ENCODE measurements around the gene GGCT. TPM values are rescaled to one million over a fixed set of nuclear protein-coding genes. Genes with fewer than 3 reads are reported as not detected.

GGCT gene
- total RNA-seq, 1 experiment from 2014 or later: 113 TPM

DNA sequence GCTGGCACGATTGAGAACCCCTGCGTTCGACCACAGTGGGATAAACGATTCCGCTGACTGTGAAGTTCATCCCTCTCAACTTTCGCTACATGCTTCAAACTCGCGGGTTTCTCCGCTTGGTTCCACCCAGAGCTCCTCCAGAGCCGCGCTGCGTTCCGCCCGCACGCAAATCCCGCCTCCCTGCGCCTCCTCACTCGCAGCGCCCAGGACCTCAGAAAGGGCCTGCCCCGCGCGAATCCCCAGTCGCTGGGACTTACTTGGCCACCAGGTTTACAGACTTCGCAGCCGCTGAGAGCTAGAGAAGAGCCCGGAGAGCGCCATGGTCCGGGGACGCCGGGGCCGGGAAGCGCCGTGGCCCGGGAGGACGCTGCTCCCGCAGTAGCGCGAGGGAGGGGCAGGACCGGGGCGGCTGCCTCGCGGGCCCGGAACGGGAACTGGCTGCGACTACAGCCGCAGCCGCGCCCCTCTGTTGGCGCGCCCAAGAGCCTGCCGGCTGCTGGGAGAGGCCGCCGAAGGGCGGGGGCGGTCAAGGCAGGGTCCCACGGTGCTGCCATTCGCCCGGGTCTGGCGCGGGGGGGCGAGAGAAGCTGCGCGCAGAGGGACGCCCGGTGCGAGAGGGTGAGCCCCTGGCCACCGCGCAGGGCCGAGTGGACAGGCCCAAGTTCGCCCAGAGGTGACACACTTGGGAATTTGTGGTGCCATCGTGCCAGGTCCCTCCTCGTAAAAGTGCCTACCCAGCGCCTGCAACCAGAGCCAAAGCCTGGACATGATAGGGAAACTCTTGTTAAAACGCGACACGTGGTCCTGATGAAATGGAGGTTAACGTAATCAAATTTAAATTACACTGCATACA is 26.1 kb downstream of the GGCT start, which contains the start of gene NOD1:
TSS of gene NOD1 (minus strand) at position 436 of the 853 bp plus-strand sequence. CDS start 21,863 bp downstream, outside the sequence.
- DNase-seq (ENCODE audit: low read depth): peak; percentile 84

GRCh38 chr7:30476459-30477145 is 28.0 kb downstream of the GGCT start:
- DNase-seq (ENCODE audit: low read depth): no peak

DNA sequence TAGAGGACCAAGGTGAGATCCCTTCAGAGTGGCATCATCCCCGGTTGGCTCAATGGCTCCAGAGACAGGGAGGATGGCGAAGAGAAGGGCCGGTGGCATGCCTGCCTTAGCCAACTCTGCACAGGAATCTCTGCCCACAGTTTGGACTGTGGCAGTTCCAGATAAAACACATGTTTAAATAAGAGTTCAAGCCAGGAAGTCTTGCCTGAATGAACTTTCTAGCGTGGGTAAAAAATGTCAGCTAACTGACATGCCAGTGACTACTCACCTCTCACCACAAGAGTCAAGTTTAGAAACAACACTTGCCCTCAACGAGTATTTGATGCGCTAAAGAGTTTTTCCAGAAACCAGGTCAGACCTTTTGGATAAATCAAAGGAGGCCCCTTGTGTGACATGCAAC is 29.0 kb downstream of the GGCT start:
- DNase-seq (ENCODE audit: low read depth): no peak

GRCh38 chr7:30474893-30475292 is 29.7 kb downstream of the GGCT start:
- no peak for DNase-seq (ENCODE audit: low read depth)

- DNase-seq (ENCODE audit: low read depth): no peak
These were observed 30.1 kb downstream of the GGCT start for GRCh38 chr7:30474485-30474884.

DNA sequence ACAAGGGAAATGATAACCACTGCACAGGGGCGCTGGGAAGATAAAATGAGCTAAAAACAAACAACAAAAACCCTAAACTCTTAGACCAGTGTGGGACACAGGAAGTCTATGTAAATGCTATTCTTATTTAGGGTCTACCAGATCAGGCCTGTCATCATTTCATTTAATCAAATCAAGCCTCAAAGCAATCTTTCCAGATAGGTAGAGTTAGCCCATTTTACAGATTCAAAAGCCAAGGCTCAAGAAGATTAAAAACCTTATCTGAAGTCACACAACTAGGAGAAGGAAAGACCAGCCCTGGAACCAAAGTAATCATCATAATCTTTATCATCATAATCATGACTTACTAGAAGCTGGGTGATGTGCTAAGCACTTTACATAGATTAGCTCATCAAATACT is 30.7 kb downstream of the GGCT start:
- DNase-seq (ENCODE audit: low read depth): no peak

DNA sequence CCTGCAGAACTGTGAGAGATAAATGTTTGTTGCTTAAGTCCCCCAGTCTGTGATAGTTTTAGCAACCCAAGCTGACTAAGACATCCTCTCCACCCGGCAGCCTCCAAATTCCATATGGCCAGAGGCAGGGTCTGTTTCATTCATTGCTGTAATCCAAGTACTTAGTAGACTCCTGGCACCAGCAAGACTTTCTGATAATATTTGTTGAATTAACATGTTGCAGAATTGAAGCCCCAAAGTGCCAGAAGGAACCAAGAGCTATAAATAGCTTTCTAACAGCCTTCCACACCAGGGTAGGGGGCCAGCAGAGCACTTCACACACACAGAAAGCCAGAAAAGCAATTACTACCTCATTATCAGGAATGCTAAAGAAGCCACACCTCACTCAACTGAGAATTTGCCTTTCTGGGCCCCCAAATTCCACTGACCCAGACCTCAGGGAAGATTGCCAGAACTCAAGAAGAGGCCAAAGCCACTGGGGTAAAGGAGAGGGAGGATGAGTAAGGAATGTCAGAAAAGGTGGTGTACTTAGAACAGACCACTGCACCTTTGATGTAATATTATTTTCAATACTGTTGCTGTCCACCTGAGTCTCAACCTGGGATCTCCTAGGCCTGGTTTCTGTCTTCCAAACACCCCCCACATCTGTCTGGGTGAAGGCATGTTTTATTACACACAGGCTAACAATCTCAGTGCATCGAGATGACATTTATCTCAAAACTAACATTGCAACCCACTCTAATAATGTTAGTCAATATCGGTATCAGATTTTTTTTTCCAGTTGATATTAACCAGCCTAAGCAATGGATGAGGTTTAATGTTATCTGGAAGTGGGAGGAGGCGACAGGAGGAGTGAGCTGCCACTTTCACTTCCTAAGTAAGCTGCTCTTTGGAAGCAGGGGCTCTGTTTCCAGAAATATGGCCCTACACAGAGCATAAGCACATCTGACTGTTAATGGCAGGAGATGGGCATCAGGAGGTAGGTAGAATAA is 31.5 kb downstream of the GGCT start:
- peak; percentile 53 for DNase-seq (ENCODE audit: low read depth)

DNA sequence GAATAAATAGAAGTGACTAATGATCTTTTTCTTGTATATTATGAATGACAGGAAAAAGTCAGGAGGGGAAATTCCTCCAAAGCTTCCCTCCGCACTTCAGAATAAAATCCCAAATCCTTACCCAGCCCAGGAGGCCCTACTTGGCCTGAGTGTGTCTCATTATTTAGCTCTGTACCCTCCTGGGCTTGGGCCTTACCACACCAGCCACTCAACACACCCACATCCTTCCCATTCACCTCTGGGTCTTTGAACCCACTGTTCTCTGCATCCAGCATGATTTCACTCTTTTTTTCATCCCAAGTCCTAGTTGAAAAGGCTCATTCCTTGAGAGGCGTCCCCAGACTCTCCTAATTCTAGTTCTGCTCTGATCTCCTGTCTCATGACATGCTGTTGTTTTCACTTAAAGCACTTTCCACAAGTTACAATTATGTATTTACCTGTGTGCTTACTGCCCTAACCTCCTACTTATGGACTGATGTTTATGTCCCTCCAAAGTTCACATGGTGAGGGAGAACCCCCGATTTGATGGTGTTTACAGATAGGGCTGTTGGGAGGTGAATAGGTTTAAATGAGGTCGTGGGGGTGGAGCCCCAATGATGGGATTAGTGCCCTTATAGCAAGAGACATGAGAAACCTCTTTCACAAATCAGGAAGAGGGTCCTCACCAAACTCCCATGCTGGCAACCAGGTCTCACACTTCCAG is 32.4 kb downstream of the GGCT start:
- DNase-seq (ENCODE audit: low read depth): no peak

DNA sequence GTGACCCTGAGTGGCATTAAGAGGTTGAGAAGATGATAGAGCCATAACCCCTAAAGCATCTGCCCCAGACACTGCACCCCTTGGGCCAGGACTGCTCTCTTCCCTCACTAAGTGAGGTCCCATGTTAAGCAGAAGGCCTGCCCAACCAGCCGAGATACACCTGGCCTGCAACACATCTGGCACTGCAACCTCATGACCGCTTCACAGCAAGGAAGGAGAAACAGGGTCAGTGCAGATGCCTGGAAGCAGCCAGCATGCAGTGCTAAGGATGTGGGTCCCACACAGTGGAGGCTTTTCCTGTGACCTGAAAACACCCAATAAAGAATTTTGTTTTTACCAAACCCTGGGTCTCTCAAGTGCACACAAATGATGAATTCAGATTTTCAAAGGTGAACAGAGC is 33.4 kb downstream of the GGCT start:
- DNase-seq (ENCODE audit: low read depth): no peak

DNA sequence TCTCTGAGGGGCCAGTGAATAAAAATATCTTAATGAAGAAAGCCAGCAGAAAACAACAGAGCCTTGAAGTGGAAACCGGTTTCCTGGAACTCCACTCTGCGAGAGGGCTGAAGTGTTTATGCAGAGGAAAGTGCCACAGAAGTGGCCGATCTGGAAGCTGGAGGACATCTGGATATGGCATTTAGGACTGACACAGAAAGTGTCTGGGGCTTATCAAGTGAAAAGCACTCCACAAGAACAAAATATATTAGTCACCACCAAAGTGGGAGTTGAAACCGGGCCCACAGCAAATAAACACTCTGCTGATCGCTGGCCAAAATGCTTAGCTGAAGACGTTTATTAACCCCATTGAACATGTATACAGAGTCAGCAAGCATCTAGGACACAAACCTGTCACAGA is 33.9 kb downstream of the GGCT start:
- peak; percentile 63 for DNase-seq (ENCODE audit: low read depth)

GRCh38 chr7:30470163-30470770 is 34.4 kb downstream of the GGCT start:
- no peak for DNase-seq (ENCODE audit: low read depth)

GRCh38 chr7:30469303-30469702 is 35.3 kb downstream of the GGCT start:
- peak; percentile 93 for DNase-seq (ENCODE audit: low read depth)

DNA sequence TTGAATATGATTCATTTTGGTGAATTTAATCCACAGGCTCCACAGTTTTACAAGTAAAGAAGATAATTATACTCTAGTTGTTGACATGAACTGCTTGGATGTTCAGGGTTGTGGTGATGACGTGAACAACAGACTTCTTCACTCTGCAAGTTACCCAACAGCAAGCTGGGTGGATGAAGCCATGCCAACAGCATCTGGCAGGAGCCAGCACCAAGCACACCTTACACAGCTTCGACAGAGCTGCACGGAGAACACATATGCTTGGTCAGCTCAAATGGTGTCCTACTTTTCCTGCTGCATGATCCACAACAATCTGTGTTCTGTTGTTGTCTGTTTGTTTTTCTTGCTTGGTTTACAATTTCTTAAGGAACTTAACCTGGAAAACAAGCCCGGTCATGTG is 35.8 kb downstream of the GGCT start:
- DNase-seq (ENCODE audit: low read depth): no peak

GRCh38 chr7:30468041-30468440 is 36.6 kb downstream of the GGCT start:
- DNase-seq (ENCODE audit: low read depth): no peak

GRCh38 chr7:30467271-30467670 is 37.4 kb downstream of the GGCT start:
- DNase-seq (ENCODE audit: low read depth): no peak

- peak; percentile 25 for DNase-seq (ENCODE audit: low read depth)
These were observed 38.4 kb downstream of the GGCT start for GRCh38 chr7:30466266-30466665.

- DNase-seq (ENCODE audit: low read depth): no peak
These were observed 38.8 kb downstream of the GGCT start for GRCh38 chr7:30465811-30466180.

DNA sequence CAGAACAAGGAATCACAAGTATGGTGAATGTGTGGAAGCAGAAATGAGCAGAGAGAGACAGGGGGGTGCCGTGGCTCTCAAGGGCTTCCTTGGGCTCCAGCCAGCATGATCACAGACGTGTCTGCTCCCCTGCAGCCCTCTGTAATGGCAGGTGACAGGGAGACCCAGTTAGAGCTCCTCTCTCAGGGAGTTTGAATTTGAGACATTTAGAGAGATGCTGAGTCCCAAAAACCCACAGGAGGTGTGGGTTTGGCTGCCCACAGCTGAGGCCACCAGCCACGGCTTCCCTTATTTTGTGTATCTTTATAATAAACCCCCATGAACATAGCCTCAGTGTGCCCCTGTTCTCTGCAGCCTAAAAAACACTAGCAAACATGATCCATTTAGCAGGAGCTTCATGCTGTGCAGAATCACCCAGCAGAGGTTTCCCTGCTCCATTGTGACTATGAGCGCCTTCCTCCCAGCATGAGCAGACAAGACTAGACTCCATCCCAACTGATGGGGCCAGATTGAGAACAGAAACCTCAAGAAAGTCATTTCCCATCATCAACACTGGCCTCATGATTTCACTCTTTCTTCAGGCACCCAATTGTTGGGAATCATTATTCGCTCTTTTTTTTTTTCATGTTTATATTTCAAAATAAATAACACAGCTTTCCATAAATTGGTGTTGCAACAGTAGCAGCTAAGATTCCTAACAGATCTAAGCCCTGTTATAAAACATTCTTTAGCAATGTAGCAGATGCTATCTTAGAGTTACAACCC is 39.4 kb downstream of the GGCT start:
- no peak for DNase-seq (ENCODE audit: low read depth)

GRCh38 chr7:30464231-30464671 is 40.4 kb downstream of the GGCT start:
- no peak for DNase-seq (ENCODE audit: low read depth)

Data from RPMI7951 (cell line).